GM23338 (cell line): ENCODE measurements around the gene DAND5.
A peak's percentile ranks its signal among the peaks of the same experiment; 100 is the strongest.

Source experiments
- CTCF ChIP-seq, 2 experiments: fragments of 200-600 bp in 1 of 2; sonication (generic) in 1 of 2; conservative IDR thresholded peaks; 2 replicates each; pipeline versions ENCODE4 v1.5.1 to v1.6.1; 2016 to 2017; ENCODE audit warnings: antibody characterized with exemption in 2 of 2, low read depth in 2 of 2, mild to moderate bottlenecking in 2 of 2, moderate library complexity in 1 of 2
- EZH2 ChIP-seq: fragments of 200-600 bp; sonication (generic); IDR thresholded peaks from one replicate; pipeline ENCODE4 v1.8.0; 2017; ENCODE audit warnings: antibody characterized with exemption, mild to moderate bottlenecking, low read depth; ENCODE audit not compliant: unreplicated experiment
- EZH2phosphoT487 ChIP-seq: fragments of 200-600 bp; sonication (generic); IDR thresholded peaks from one replicate; pipeline ENCODE4 v1.8.1; 2018; ENCODE audit warnings: antibody characterized with exemption; ENCODE audit not compliant: unreplicated experiment
- NANOG ChIP-seq: IDR thresholded peaks from 2 replicates; pipeline ENCODE4 v1.6.1; 2016; ENCODE audit warnings: antibody characterized with exemption, borderline replicate concordance
- POLR2AphosphoS5 ChIP-seq: IDR thresholded peaks from 2 replicates; pipeline ENCODE4 v1.6.1; 2016; ENCODE audit warnings: antibody characterized with exemption, low read depth

GRCh38 chr19:12937927-12938778, 31.2 kb upstream of the DAND5 start, which contains the start of gene CALR:
- TF ChIP-seq EZH2phosphoT487 (no peak), CTCF (conservative IDR thresholded peaks at IDR 0.05; ENCODE audit: low read depth in 2 of 2) (no peak), NANOG (peak; percentile 23; the same call in 1 of the 2 replicates), POLR2AphosphoS5 (peak; percentile 96), EZH2 (no peak)
